Heart left ventricle (tissue), 13 donors: Measurements from ENCODE around the gene NDUFB10.

Experiments used
- POLR2A ChIP-seq, 2 donors: fragments of 450-650 bp; IDR thresholded peaks; one replicate each; pipeline ENCODE4 v1.6.1; 2017; ENCODE audit warnings: antibody characterized with exemption in 2 of 2, mild to moderate bottlenecking in 2 of 2, moderate library complexity in 2 of 2
- TF ChIP-seq, protein P1 (sequence below), 12 donors: fragments of 200-600 bp; sonication (generic) in 4 of 12; IDR thresholded peaks; one replicate each; pipeline versions ENCODE4 v1.5.0 to v1.8.0; 2018 to 2022; ENCODE audit warnings: antibody characterized with exemption in 12 of 12, mild to moderate bottlenecking in 5 of 12
- donor health status: ischemic (EF 13 %, LVEDD 7.1; RV severe dilation, severe dysfunction).
- donor health status: DM: no; HTN: yes; CAD: no.
- donor health status: DM: no; HTN: no; CAD: no.
- donor health status: ischemic (EF 25% LVEDD 6.9; RV normal size, moderate dysfunction).
- donor health status: ischemic (EF 25% LVEDD 5.7; RV mildly dilated, moderate dysfunction).
- donor health status: ischemic (EF 35%, LVEDD 5.7; RV mildly dilated, moderate dysfunction).
- donor health status: nonischemic (EF 11% LVEDD 7.7; RV severe dilation, severe dysfunction).
- donor health status: DM: yes; HTN: yes; CAD: no.
- donor health status: PGD.
- donor health status: ischemic (EF 29% LVEDD 5.4; RV normal size, mild dysfunction).
- donor health status: nonischemic (EF 23%, LVEDD 6.1; RV moderate dilation, normal function).

DNA sequence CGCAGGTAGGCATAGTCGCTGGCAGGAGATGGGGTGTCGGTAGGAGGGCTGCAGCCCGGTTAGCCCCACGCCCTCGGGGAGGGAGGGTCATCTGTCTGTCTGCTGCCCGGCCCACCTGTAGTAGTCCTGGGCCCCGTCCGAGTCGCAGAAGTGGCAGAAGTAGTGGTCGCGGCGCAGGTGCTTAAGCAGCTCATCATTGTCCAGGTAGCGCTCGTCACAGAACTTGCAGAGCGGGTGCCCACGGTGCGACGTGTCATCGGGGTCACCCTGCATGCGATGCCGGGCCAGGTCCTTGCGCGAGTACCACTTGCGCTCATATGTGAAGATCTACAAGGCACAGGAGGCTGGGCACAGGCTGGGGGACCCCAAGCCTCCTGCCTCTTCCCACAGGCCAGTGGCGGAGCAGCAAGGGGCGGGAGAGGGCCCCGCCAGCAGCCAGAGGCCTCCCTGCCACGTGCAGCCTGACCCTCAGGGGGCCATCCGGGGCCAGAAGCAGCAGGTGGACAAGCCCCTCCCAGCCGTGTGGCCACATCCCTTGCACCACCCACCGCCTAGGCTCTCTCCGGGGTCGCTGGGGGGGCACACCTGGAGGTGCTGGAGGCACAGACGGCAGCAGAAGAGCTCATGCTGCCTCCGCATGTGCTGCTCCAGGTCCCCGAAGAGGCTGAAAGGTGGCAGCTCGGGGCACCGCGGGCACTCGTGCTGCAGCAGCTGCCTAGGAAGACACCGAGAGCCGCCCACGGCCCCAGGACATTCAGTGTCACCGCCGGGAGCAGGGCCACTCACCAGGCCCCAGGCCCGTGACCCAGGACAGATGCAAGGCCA, 43.3 kb downstream of the NDUFB10 start:
- TF ChIP-seq, protein P1, sequence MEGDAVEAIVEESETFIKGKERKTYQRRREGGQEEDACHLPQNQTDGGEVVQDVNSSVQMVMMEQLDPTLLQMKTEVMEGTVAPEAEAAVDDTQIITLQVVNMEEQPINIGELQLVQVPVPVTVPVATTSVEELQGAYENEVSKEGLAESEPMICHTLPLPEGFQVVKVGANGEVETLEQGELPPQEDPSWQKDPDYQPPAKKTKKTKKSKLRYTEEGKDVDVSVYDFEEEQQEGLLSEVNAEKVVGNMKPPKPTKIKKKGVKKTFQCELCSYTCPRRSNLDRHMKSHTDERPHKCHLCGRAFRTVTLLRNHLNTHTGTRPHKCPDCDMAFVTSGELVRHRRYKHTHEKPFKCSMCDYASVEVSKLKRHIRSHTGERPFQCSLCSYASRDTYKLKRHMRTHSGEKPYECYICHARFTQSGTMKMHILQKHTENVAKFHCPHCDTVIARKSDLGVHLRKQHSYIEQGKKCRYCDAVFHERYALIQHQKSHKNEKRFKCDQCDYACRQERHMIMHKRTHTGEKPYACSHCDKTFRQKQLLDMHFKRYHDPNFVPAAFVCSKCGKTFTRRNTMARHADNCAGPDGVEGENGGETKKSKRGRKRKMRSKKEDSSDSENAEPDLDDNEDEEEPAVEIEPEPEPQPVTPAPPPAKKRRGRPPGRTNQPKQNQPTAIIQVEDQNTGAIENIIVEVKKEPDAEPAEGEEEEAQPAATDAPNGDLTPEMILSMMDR (IDR thresholded peaks at IDR 0.05) = no peak
- TF ChIP-seq POLR2A (IDR thresholded peaks at IDR 0.05) = no peak
